HL-60 (cell line): Measurements from ENCODE around the gene ST6GAL1.

Experiments used
- POLR2AphosphoS5 ChIP-seq: IDR thresholded peaks from 2 replicates; pipeline ENCODE4 v1.6.1; 2012; ENCODE audit warnings: low read depth
- REST ChIP-seq: IDR thresholded peaks from 2 replicates; pipeline ENCODE4 v1.6.1; 2012; ENCODE audit warnings: low read depth; ENCODE audit not compliant: insufficient replicate concordance
- TF ChIP-seq, protein P1 (sequence below): IDR thresholded peaks from one replicate; pipeline ENCODE4 v1.5.1; 2011; ENCODE audit warnings: low read length, control low read depth, inconsistent platforms; ENCODE audit not compliant: insufficient read depth

DNA sequence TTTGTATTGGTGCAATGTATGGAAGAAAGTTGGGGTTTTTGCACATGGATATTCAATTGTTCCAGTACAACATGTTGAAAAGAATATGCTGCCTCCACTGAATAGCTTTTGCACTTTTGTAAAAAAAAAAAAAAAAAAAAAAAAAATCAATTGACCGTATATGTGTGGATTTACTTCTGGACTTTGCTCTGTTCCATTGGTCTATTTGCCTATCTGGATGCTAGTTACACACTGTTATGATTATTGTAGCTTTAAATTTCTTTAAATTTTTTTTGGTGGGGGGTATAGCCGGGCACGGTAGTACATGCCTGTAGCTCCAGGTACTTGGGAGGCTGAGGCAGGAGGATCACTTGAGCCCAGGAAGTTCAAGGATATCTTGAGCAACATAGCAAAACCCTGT is 156.5 kb downstream of the ST6GAL1 start:
- TF ChIP-seq, protein P1, sequence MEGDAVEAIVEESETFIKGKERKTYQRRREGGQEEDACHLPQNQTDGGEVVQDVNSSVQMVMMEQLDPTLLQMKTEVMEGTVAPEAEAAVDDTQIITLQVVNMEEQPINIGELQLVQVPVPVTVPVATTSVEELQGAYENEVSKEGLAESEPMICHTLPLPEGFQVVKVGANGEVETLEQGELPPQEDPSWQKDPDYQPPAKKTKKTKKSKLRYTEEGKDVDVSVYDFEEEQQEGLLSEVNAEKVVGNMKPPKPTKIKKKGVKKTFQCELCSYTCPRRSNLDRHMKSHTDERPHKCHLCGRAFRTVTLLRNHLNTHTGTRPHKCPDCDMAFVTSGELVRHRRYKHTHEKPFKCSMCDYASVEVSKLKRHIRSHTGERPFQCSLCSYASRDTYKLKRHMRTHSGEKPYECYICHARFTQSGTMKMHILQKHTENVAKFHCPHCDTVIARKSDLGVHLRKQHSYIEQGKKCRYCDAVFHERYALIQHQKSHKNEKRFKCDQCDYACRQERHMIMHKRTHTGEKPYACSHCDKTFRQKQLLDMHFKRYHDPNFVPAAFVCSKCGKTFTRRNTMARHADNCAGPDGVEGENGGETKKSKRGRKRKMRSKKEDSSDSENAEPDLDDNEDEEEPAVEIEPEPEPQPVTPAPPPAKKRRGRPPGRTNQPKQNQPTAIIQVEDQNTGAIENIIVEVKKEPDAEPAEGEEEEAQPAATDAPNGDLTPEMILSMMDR: no peak
- TF ChIP-seq POLR2AphosphoS5 (no peak), REST (no peak)
